Left colon (tissue), 2 donors: Measurements from ENCODE around the gene PDE4B. TPM values are rescaled to one million over a fixed set of nuclear protein-coding genes. Genes with fewer than 3 reads are reported as not detected.
"Not testable (repeated sequence)": the region's sequence is repeated elsewhere in the genome, so short reads cannot be mapped to it uniquely, and the experiment has no call there.

ENCODE experiments used
- ATAC-seq: fragments of 200-7000 bp; cut with Tn5 transposase; one replicate; pipeline ENCODE4 v1.9.1; 2020; ENCODE audit warnings: mild to moderate bottlenecking, moderate library complexity
- DNase-seq, 2 donors: peaks; one replicate each; pipeline ENCODE4 v3.0.0-alpha.2; 2020
- intact Hi-C, 2 donors: fragments of 100-400 bp; cut with DNase I in 1 of 2; cut with micrococcal nuclease in 1 of 2; formaldehyde crosslinking; loops; one replicate each; pipeline versions ENCODE4 v1.11.2 to v1.14.0; 2022; cut with DNase I, micrococcal nuclease
- total RNA-seq, 2 donors: library from RNA; stranded (reverse); fragmentation: NEBNext Ultra II Directional; extraction: Animal tissue kit (Norgen Biotek cat#: 25700); gene quantifications; one replicate each; pipeline ENCODE4 v1.2.1, GENCODE V29; 2021
- donor health status: DM: no; HTN: no; CAD: no.
- donor health status: DM: yes; HTN: yes; CAD: no.

The PDE4B gene
- total RNA-seq, 2 donors from 2014 or later: 4.2 to 4.4 TPM

GRCh38 chr1:66384258-66384921 is 591.7 kb downstream of the PDE4B start:
- intact Hi-C loops: no loop called here
- no peak for ATAC-seq
- DNase-seq: no peak

DNA sequence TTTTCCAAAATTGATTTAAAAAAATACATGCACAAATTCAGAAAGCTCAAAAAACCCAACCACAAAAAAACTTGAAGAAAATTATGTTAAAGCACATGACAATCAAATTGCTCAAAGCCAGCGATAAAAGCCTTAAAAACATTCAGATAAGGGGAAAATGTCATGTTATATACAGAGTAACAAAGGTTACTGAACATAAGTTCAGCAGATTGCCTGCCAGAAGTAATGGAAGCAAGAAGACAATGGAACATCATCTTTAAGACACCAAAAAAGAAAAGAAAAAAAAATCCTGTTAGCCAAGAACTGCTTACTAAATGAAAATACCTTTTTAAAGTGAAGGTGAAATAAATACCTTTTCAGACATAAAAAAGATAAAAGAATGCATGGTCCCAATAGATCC is 594.0 kb downstream of the PDE4B start:
- ATAC-seq (no peak), DNase-seq (no peak)
- intact Hi-C loops: no loop called here

DNA sequence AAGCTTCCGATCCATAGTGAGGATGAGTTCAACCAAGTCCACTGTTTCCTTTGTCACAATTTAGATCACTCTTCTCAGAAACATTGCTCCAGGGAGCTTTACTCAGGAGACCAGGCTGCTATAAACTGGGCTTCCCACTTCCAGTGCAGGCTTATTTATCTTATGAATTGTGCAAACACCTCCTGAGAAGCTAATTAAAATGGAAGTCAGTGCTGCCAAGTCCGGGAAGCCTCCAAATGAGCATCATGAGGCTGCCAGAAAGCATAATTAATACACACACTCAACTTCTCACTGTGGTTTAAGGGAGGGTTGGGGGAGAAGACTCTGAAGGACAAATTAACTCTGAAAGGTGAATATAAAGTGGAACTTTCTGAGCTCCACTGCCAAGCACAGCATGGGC is 596.2 kb downstream of the PDE4B start:
- no peak for DNase-seq
- no peak for ATAC-seq
- intact Hi-C loops: no loop called here

- DNase-seq (no peak), ATAC-seq (no peak)
- intact Hi-C loops: no loop called here
Measured at GRCh38 chr1:66393586-66394287, 601.0 kb downstream of the PDE4B start.

DNA sequence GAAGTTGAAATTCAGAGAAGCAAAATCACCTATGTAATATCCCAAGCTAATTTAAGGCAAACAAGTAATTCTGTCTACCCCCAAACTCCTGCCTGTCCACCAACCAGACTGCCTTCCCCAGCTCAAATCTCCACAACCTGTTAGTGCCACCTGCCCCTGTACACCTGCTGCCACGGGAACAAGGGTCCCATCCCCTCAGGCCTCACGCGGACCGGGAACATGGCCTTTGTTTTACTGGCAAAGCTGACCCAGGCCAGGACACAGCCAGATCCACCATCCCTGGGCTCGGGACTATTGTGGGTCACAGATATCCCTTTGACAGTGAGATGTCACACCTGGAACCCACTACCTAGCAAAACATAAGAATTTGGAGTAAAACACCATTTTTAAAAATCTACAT is 601.9 kb downstream of the PDE4B start:
- ATAC-seq (no peak), DNase-seq (no peak)
- intact Hi-C loops: no loop called here

DNA sequence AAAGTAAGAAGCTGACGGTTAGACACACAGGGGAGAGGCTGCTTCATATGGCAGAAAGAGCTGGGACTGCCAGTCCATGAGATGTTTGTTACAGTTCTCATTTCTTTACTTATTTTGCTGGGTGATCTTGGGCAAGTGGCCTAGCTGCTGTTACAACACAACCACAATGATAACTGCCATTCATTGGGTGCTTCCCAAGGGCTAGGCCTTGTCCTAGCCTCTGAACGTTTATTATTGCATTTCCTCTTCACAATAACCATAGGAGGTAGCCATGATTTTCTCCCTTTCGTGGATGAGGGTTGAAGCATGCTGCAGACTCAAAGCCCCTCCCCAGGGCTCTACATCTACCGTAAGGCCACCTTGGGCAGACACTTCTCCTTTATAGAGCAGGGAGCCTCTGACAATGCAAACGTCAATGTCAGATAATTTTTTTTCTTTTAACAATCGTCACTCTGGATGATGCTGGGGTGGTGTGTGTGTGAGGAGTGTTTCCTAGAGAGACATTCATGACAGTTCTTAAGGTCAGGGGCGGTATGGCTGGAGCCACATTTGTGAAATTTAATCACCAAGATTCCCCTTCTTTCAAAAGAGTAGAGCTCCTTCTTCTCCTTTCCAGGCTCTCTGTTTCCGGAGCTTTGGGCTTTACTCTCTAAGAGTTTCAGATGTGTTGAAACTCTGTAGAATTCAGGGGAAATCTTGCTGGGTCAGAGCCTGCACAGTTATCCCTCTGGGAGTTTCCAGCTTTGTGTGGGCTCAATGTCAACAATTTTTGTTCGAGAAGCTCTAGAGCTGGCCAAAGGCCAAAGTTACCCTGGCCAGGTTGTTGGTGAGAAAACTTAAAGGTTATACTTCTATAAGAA is 602.7 kb downstream of the PDE4B start:
- no peak for ATAC-seq
- intact Hi-C loops: no loop called here

DNA sequence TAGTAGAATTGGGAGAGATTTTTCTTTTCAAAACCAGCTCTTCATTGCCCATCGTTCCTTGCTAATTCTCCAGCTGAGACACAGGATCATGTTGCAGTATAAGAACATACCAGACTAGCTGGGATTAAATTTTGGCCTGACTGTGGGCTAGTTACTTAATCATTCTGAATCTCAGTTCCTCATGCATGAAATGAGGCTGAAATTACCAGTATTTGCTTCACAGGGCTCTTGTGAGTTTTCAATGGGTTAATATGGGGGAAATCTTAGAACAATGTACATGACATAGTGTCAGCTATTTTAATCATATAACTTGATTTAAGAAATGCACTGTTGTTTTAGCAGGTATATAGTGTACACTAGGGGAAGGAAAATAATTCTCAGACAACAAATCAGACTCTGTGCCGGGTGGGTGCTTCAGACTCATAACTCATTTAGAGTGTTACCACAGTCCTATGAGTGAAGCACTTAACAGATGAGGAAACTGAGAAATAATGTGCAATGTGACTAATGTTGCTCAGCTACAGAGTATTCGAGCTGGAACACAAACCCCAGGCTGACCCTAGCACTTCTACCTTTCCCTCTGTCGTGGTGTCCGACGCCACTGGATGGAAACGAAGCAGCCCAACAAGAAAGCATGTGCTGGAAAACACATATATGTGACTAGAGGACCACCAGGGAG is 603.7 kb downstream of the PDE4B start:
- intact Hi-C loops: no loop called here
- DNase-seq (no peak), ATAC-seq (no peak)

More for the DNA sequence above, 602.7 kb downstream of the PDE4B start:
- no peak for DNase-seq

DNA sequence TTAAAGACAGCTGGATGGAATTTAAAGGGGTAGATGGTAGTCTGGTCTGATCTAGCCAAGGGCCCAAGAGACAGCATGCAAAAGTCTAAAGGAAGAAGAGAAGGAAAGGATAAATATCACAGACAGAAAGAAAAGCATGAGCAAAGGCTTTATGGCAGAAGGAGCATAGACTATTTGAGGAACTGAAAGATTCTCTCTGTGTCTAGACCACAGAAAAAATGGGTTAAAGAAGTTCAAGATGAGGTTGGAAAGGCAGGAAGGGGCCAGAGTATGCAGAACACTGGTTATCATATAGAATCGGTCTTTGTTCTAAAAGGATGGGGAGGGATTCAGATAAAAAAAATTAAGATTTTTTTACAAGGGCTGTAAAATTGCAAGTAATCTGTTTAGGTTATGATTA is 604.5 kb downstream of the PDE4B start:
- DNase-seq (no peak), ATAC-seq (no peak)
- intact Hi-C loops: no loop called here

DNA sequence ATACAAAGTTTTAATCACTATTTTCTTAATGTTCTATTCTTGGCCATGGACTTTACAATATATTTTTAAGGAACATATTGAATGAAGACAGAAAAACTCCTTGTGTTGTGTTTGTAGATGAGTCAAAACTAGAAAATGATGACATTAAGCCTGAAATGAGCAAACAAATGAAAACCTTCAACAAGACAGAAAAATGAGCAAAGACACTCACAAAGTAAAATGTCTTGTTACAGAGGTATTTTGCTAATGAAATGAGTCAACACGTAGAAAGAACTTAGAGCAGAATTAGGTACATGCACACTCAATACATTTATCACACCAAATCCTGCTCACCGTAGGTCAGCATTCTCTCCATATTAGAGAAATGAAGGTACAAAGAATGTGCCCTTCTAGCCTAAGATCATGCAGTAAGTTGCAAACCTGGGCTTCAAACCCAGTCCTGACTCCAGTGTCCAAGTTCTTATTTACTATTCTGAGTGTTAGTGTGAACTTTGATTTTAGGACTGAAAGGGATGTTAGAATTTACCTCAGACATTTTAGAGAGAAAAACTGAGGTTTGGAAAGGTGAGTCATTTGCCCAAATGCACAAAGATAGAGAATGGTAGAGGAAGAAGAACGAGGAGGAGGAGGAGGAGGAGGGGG is 607.3 kb downstream of the PDE4B start:
- intact Hi-C loops: no loop called here
- ATAC-seq (no peak), DNase-seq (no peak)

DNA sequence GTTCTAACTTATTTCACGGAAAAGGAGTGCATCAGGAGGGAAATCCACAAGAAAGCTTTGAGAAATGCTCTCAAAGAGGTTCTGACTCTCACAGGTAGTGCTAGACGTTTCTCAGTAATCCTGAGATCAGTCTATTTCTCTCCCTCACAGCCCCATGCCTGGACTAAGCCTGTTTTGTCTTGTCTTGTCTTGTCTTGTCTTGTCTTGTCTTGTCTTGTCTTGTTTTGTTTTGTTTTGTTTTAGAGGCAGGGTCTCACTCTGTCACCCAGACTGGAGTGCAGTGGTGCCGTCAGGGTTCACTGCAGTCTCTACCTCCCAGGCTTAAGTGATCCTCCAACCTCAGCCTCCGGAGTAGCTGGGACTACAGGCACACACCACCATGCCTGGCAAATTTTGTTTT is 608.0 kb downstream of the PDE4B start:
- DNase-seq (no peak), ATAC-seq (no peak)

GRCh38 chr1:66401244-66401643 is 608.5 kb downstream of the PDE4B start:
- intact Hi-C loops: no loop called here
- ATAC-seq (no peak), DNase-seq (no peak)

More for the DNA sequence above, 608.0 kb downstream of the PDE4B start:
- intact Hi-C loops: no loop called here

DNA sequence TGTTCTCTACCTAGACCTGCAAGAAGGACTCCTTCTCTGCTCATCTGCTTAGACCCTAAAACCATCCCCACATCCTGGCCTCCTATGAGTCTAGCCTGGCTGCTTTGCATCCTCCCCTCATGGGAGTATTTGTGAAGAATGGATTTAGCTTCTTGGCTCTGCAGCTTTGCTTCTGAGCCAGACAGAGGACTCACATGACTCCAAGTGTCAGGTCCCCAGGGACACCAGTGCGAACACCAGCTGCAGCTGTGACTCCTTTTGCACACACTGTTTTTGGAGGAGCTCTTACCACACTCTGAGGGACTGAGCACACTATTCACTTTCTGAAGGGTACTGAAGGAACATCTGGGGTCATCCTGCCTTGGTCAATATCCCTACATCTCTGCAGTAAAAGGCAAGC is 609.5 kb downstream of the PDE4B start:
- DNase-seq (peak; percentile 44 to 52), ATAC-seq (no peak)
- intact Hi-C loops: no loop called here

- DNase-seq: no peak
- intact Hi-C loops: no loop called here
- no peak for ATAC-seq
Measured at GRCh38 chr1:66403007-66403731, 610.5 kb downstream of the PDE4B start.

DNA sequence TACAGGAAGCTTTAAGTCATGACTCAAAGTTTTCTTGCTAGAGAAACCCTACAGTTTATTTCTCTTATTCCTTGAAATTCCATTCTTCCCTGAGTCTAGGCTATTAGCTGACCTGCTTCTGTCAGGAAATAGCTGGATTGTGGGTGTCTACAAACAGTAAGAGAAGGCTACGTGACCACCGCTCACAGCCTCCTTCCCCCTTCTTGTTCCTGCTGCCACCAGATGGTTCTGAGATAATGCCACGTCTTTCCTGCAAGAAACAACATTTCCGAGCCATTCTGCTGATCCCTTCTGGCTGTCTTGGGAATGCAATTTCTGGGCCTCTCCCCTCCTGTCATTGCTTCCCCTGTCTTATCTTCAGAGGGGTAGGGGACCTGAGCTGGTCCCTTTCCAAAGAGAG is 612.4 kb downstream of the PDE4B start:
- intact Hi-C loops: no loop called here
- ATAC-seq (no peak), DNase-seq (no peak)

- intact Hi-C loops, ATAC-seq, DNase-seq: not testable (repeated sequence)
Measured at GRCh38 chr1:66411449-66411848, 618.8 kb downstream of the PDE4B start.

DNA sequence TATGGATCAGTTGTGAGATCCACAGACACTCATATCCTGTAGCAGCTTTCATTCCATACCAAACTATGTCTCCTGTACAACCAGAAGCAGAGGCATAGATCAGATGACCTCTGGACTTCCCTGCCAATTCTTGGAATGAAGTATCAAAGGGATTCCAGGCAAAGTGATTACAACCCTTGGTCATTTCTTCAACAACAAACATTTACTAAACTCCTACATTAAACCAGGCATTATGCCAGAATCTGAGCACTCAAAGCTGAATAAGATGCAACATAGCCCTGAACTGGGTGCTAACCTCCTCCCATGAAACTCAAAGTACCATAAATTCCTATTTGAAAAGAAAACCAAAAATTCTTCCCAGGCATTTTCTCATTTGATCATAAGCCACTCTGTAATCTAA is 620.0 kb downstream of the PDE4B start:
- intact Hi-C loops: no loop called here
- no peak for ATAC-seq

DNA sequence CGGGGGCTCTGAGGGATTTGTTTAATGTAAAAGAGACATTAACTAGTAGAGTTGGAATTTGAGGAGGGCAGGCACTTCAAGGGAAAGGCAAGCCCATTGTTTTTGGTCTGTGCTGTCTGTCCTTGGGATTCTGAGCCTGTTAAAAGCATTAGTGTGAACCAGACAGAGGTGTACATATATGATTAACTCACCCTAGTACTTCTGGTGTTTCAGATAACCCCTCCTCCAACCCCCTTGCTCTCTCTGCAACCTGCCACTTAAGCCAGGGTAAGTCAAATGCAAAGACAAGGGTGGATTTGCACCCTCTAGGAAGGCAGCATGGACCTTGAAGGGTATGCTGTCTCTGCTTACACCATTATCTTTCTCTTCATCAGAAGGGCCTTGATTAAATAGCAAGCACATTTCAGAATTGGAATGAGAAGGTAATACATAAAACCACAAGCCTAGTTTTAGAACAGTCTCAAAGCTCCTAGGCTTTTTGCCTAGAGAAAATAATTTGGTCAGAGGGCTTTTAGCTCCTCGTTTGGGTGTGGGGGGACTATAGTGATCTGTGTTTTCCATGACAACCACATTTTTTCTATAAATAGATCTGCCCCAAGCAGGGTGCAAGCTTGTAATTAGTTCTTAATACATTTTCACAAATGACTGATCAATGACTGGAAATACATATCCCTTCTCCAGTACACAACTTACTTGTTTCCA is 620.6 kb downstream of the PDE4B start:
- no peak for DNase-seq
- ATAC-seq: no peak
- intact Hi-C loops: no loop called here

More for the DNA sequence above, 620.0 kb downstream of the PDE4B start:
- no peak for DNase-seq

- no peak for DNase-seq
- intact Hi-C loops: no loop called here
- ATAC-seq: no peak
Measured at GRCh38 chr1:66413838-66414175, 621.1 kb downstream of the PDE4B start.
